ENCODE data around the gene TCF4.
A peak's percentile ranks its signal among the peaks of the same experiment; 100 is the strongest.

- TF ChIP-seq CTCF (IDR thresholded peaks at IDR 0.05; ENCODE audit: extremely low read depth in 1 of 2, insufficient read depth in 1 of 2, low read depth in 1 of 2, low read length in 2 of 2) (peak; percentile 9 to 24), POLR2A (IDR thresholded peaks at IDR 0.05; ENCODE audit: low read depth, low read length) (no peak), EZH2 (IDR thresholded peaks at IDR 0.05; ENCODE audit: borderline replicate concordance, low read depth, low read length, severe bottlenecking) (no peak)
These were observed 244.5 kb downstream of the TCF4 start for GRCh38 chr18:55343396-55344073.
